Fibroblast of skin of right quadriceps (primary cell): Measurements from ENCODE around the gene HACL1.

Source experiments
- DNase-seq: peaks from one replicate; pipeline ENCODE4 v3.0.0-alpha.2; 2013

The HACL1 gene

DNA sequence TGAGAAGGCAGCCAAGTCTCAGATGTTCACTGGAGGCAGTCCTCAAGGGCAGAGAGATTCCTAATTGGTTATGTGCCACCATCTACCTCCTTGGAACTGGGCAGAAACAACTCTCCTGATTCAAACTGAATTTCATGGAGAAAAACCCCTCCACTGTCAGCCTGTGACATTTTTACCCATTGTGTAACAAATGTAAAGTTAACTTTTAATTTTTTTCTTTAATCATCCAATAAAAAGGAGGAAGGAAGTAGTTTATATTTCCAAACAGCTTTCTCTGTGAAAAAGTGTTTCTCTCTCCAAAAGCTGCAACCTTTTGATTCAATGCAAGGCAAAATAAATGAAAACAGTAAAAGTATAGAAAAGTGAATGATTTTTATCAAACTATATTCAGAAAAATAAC is 79.4 kb downstream of the HACL1 start:
- no peak for DNase-seq

DNA sequence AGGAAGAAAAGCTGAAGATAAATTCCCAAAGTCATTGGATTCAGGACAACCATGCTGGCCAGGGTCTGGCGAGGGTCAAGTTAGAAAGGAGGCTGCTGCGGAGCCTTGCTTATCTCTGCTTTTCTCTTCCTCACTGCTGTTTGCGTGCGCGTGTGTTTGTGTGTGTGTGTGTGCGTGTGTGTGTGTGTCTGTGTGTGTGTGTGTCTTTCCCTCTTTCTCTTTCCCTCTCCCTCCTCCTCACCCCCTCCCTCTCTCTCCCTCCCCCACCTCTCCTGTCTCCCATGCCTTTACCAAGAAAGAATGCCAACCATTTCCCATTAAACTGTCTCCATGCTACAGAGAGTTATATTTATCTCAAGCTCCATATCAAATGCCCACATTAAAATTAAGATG is 79.8 kb downstream of the HACL1 start, which contains the start of gene COLQ:
TSS of gene COLQ (minus strand) at position 134 of the 393 bp plus-strand sequence. CDS start at position 53, 81 bp downstream.
- peak; percentile 18 for DNase-seq

DNA sequence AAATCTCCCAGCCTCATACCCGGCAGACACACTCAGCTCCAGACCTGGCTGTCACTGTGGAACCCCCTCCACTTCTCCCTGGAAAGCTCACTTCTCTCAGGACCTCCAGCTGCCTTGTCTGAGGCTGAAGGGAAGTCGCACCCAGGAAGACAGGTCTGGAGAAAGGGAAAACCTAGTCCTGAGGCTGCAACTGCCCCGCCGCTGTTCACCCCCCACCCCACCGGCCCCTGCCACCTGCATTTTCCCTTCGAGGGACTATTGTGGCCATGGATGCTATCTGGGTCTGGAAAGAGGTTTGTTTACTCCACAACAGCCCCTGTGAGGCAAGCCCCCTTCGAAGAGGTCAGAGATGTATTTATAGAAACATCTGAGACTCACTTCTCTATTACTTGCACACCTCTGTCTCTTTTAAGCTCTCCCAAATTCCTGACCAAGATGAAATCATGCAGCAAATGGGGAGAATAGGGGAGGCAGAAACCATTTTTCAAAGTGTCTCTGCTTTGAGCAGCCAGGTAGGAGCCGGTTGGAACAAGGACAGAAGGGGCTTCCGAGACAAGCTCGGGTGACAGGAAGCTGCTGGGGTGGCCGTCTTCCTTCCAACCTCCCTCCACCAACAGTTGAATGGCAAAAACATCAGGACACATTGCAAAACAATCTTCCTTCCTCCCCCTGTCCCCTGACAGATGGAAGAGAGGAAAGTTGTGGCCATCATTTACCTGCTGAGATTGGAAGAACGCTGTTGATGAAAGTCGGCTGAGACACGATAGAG is 80.4 kb downstream of the HACL1 start:
- DNase-seq, result no peak

DNA sequence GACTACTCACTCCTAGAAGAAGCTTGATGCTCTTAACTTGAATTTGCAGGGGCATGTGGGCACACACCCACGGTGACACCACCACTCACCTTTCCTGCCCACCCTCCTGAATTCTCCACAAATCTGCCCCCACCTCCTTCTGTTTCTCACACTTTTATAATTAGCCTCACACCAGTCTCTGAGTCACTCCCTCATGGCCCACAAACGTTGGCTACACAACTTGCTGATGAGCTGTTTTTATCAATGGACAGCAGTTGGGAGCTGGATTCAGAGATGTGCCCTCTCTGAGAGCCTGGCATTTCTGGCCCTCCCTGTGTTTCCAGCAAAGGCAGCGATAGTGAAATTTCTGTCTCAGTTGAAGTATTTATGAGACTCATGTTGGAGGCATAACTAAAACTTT is 81.2 kb downstream of the HACL1 start:
- no peak for DNase-seq

DNA sequence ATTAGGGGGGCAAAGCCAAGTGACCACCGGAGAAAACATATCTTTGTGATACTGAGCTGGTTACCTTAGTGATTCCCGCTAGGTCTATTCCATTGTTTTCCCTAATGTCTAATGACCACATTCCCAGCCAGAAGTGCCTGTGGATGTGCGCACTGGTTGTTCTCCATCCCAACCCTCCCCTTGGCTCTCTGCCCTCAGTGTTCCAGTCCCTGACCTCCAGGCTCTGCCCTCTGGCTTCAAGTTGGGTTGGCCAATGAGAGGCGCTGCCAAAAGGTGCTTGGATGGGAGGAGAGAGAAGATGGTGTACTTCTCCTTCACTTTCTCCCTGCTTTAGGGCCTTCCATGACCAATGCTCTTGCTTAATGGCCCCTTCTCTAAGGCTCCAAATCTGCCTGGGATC is 82.3 kb downstream of the HACL1 start:
- no peak for DNase-seq

DNA sequence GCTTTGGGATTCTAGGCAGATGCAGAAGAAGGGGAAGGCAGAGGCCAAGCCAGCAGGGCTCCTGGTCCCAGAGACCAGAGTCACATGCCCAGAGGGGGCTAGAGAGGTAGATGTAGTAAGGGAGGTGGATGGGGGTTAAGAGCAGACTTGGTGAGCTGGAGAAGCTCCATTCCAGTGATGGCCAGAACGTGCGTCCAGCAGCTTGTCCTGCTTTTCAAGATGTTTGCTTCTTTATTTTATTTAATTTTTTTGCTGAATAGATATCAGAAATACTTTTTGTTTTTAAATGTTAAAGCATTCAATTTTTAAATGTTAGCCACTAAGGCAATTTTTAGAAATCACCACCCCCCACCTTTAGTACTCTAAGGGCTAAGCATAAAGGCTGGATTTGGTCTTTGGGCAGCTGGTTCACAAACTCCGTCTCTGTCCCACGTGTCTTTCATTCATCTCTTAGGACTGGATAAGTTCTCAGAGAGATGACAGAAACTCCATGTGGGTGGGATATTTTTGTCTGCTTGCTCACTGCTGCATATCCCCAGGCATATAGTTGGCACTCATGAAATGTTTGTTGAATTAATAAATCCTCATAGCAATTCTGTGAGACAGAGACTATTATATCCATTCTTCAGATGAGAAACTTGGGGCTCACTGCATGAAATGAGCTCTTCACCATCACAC is 86.6 kb downstream of the HACL1 start:
- no peak for DNase-seq

DNA sequence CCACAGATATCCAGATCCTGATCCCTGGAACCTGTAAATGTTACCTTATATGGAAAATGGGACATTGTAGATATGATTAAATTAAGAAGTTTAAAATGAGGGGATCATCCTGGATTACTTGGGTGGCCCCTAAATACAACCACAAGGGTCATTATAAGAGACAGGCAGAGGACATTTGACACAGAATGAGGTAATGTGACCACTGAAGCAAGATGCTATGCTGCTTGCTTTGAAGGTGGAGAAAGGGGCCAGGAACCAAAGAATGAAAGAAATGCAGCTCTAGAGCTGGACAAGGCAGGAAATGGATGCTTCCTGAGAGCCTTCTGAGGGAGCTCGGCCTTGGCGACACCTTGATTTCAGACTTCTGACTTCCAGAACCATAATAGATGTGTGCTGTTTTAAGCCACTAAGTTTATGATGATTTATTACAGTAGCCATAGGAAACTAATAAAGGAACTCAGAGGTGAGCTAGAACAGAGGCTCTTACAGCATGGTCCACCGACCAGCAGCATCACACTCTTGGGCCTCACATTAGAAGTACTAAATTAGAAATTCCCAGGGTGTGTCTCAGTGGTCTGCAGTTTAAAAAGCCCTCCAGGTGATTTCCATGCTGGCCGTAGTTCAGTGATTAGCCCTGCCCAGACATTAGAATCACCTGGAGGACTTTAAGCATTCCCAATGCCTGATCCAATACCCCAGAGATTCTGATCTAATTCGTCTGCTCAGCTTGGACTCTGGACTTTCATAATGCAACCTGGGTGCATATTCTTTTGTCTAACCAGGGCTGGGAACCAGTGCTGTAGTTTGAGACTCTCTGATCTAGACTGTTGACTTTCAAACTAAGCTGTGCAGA is 87.3 kb downstream of the HACL1 start:
- no peak for DNase-seq

DNA sequence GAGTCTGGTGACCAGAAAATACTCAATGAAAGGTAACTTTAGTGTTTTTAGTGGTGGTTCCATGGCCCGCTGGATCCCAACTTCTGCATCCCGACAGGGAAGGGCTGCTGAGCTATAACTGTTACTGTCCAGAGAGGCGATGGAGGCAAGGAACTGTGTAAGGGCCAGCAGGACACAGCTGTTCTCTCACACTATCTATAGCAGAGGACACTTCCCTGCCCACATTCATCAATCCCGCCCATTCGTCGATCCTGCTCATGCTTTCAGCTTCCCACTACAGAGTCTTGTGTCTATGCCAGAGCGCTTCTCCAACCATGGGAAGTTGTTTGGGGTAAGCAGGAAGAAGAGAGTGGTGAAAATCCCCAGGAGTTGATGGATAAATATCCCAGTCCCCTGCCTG is 88.3 kb downstream of the HACL1 start:
- DNase-seq, result no peak

DNA sequence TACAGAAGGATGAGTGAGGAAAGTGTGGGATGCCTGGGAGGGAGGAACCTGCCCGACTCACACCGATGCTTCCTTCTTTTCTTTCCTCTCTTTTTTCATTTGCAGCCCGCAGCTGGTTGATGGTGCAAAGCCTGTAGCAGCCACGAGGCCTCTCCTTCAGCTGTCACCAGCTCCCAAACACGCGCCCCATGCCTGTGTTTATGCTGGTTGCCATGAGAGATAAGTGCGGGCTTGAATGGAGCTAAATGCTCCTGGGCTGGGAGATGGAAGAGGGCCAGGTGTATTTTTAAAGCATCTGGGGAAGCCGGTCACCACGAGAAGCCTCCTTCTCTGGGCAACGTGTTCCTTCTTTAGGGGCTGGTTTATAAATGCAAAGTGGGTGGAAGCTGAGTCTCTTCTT is 89.2 kb downstream of the HACL1 start:
- no peak for DNase-seq

DNA sequence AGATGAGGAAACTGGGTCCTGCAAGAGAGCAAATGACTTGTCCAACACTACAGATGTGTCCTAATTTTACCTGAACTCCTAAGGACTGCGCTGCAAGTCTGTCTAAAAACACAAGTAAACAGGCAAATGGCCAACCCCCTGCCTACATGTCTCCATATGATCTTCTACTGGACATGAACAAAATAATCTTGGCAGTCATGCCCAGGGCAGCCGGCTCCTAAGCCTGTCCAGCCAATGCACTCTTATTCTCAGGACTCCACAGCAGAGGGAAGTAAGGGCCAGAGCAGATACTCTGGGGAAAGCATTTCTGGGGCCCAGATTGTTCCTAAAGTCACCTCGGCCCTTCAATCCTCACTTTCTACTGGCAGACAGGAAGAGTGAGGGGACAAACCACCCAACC is 90.2 kb downstream of the HACL1 start:
- no peak for DNase-seq
